ENCODE data around the gene TSPEAR. TPM values are rescaled to one million over a fixed set of nuclear protein-coding genes. Genes with fewer than 3 reads are reported as not detected.

Gene TSPEAR
- polyA plus RNA-seq, 3 donors from 2014 or later = not detected

- DNase-seq = no peak
Observed at GRCh38 chr21:44750675-44751025, 39.3 kb upstream of the TSPEAR start.

GRCh38 chr21:44749759-44750674 lies 38.6 kb upstream of the TSPEAR start:
- no peaks in the 10 kb centered on the region for H3K36me3 Mint-ChIP-seq
- H3K9me3 Mint-ChIP-seq = peaks cover 0 to 1% (median 0%) of the 10 kb centered on the region in 6 donors
- H3K4me3 Mint-ChIP-seq = no peak overlapping the region
- H3K4me1 Mint-ChIP-seq = no peaks in the 10 kb centered on the region
- H3K27me3 Mint-ChIP-seq (ENCODE audit: low read depth in 3 of 3) = peaks cover 0 to 9% (median 0%) of the 10 kb centered on the region in 3 donors
- no peak overlapping the region for H3K27ac Mint-ChIP-seq
- no peak for DNase-seq

More at GRCh38 chr21:44750675-44751025, 39.3 kb upstream of the TSPEAR start:
- Mint-ChIP-seq H3K4me3 (no peak overlapping the region), H3K27me3 (ENCODE audit: low read depth in 3 of 3) (peaks cover 0 to 9% (median 0%) of the 10 kb centered on the region in 3 donors), H3K4me1 (no peaks in the 10 kb centered on the region), H3K36me3 (no peaks in the 10 kb centered on the region), H3K9me3 (peaks cover 0 to 1% (median 0%) of the 10 kb centered on the region in 6 donors), H3K27ac (no peak overlapping the region)

- peaks cover 0 to 4% (median 0%) of the 10 kb centered on the region in 3 donors for H3K27me3 Mint-ChIP-seq (ENCODE audit: low read depth in 3 of 3)
- no peak overlapping the region for H3K4me3 Mint-ChIP-seq
- no peak overlapping the region for H3K27ac Mint-ChIP-seq
- H3K4me1 Mint-ChIP-seq = no peaks in the 10 kb centered on the region
- H3K36me3 Mint-ChIP-seq = no peaks in the 10 kb centered on the region
- no peak for DNase-seq
- H3K9me3 Mint-ChIP-seq = peaks cover 0 to 1% (median 0%) of the 10 kb centered on the region in 6 donors
Observed at GRCh38 chr21:44749116-44749758, 37.9 kb upstream of the TSPEAR start.

GRCh38 chr21:44748621-44749020 lies 37.2 kb upstream of the TSPEAR start:
- DNase-seq = no peak
- Mint-ChIP-seq H3K4me1 (no peaks in the 10 kb centered on the region), H3K27me3 (ENCODE audit: low read depth in 3 of 3) (peaks cover 0 to 4% (median 0%) of the 10 kb centered on the region in 3 donors), H3K27ac (no peak overlapping the region), H3K9me3 (peaks cover 0 to 1% (median 0%) of the 10 kb centered on the region in 6 donors), H3K36me3 (no peaks in the 10 kb centered on the region), H3K4me3 (no peak overlapping the region)

- peak overlapping the region in 1 of 6 donors; percentile 35 for H3K27ac Mint-ChIP-seq
- H3K4me1 Mint-ChIP-seq = no peaks in the 10 kb centered on the region
- peak; percentile 12 to 38 (median 14) for DNase-seq
- peaks cover 0 to 1% (median 0%) of the 10 kb centered on the region in 6 donors for H3K9me3 Mint-ChIP-seq
- H3K27me3 Mint-ChIP-seq (ENCODE audit: low read depth in 3 of 3) = peaks cover 0 to under 1% (median 0%) of the 10 kb centered on the region in 3 donors
- H3K36me3 Mint-ChIP-seq = no peaks in the 10 kb centered on the region
- no peak overlapping the region for H3K4me3 Mint-ChIP-seq
Observed at GRCh38 chr21:44742418-44743153, 31.2 kb upstream of the TSPEAR start.

GRCh38 chr21:44741921-44742320 lies 30.5 kb upstream of the TSPEAR start:
- Mint-ChIP-seq H3K36me3 (no peaks in the 10 kb centered on the region), H3K27ac (no peak overlapping the region), H3K27me3 (ENCODE audit: low read depth in 3 of 3) (peaks cover 0 to 3% (median 2%) of the 10 kb centered on the region in 3 donors), H3K9me3 (peaks cover 0 to 1% (median 0%) of the 10 kb centered on the region in 6 donors), H3K4me1 (no peaks in the 10 kb centered on the region), H3K4me3 (no peak overlapping the region)
- no peak for DNase-seq

GRCh38 chr21:44740742-44741141 lies 29.4 kb upstream of the TSPEAR start:
- Mint-ChIP-seq H3K9me3 (no peaks in the 10 kb centered on the region), H3K4me3 (no peak overlapping the region), H3K27me3 (ENCODE audit: low read depth in 3 of 3) (peaks cover 0 to 3% (median 2%) of the 10 kb centered on the region in 3 donors), H3K27ac (peak overlapping the region in 1 of 6 donors; percentile 40), H3K4me1 (no peaks in the 10 kb centered on the region), H3K36me3 (no peaks in the 10 kb centered on the region)
- DNase-seq = no peak

- Mint-ChIP-seq H3K27me3 (ENCODE audit: low read depth in 3 of 3) (peaks cover 0 to 3% (median 2%) of the 10 kb centered on the region in 3 donors), H3K9me3 (no peaks in the 10 kb centered on the region), H3K4me1 (no peaks in the 10 kb centered on the region), H3K27ac (no peak overlapping the region), H3K36me3 (no peaks in the 10 kb centered on the region), H3K4me3 (no peak overlapping the region)
- DNase-seq = no peak
Observed at GRCh38 chr21:44739316-44739715, 27.9 kb upstream of the TSPEAR start.

GRCh38 chr21:44738621-44739020 lies 27.2 kb upstream of the TSPEAR start:
- Mint-ChIP-seq H3K9me3 (no peaks in the 10 kb centered on the region), H3K27ac (peak overlapping the region in 1 of 6 donors; percentile 59)

GRCh38 chr21:44737706-44738354 lies 26.5 kb upstream of the TSPEAR start:
- Mint-ChIP-seq H3K36me3 (no peaks in the 10 kb centered on the region), H3K27ac (no peak overlapping the region), H3K4me3 (no peak overlapping the region), H3K27me3 (ENCODE audit: low read depth in 3 of 3) (peaks cover 2 to 3% (median 2%) of the 10 kb centered on the region in 3 donors), H3K9me3 (no peaks in the 10 kb centered on the region), H3K4me1 (no peaks in the 10 kb centered on the region)
- no peak for DNase-seq

More at GRCh38 chr21:44738621-44739020, 27.2 kb upstream of the TSPEAR start:
- no peak for DNase-seq
- Mint-ChIP-seq H3K4me1 (no peaks in the 10 kb centered on the region), H3K27me3 (ENCODE audit: low read depth in 3 of 3) (peaks cover 0 to 3% (median 2%) of the 10 kb centered on the region in 3 donors), H3K36me3 (no peaks in the 10 kb centered on the region), H3K4me3 (no peak overlapping the region)

- Mint-ChIP-seq H3K27me3 (ENCODE audit: low read depth in 3 of 3) (peaks cover 2 to 3% (median 2%) of the 10 kb centered on the region in 3 donors), H3K9me3 (no peaks in the 10 kb centered on the region), H3K36me3 (no peaks in the 10 kb centered on the region), H3K27ac (no peak overlapping the region), H3K4me3 (no peak overlapping the region), H3K4me1 (no peaks in the 10 kb centered on the region)
- no peak for DNase-seq
Observed at GRCh38 chr21:44736291-44737004, 25.1 kb upstream of the TSPEAR start.

GRCh38 chr21:44735821-44736220 lies 24.4 kb upstream of the TSPEAR start:
- H3K27me3 Mint-ChIP-seq (ENCODE audit: low read depth in 3 of 3) = peaks cover 2 to 4% (median 3%) of the 10 kb centered on the region in 3 donors
- H3K27ac Mint-ChIP-seq = no peak overlapping the region

GRCh38 chr21:44734841-44735240 lies 23.5 kb upstream of the TSPEAR start:
- H3K27ac Mint-ChIP-seq = no peak overlapping the region
- no peak for DNase-seq
- no peaks in the 10 kb centered on the region for H3K36me3 Mint-ChIP-seq
- peaks cover 3 to 6% (median 4%) of the 10 kb centered on the region in 3 donors for H3K27me3 Mint-ChIP-seq (ENCODE audit: low read depth in 3 of 3)
- no peaks in the 10 kb centered on the region for H3K4me1 Mint-ChIP-seq
- H3K4me3 Mint-ChIP-seq = no peak overlapping the region
- no peaks in the 10 kb centered on the region for H3K9me3 Mint-ChIP-seq

More at GRCh38 chr21:44735821-44736220, 24.4 kb upstream of the TSPEAR start:
- no peaks in the 10 kb centered on the region for H3K36me3 Mint-ChIP-seq
- H3K9me3 Mint-ChIP-seq = no peaks in the 10 kb centered on the region
- no peak for DNase-seq
- no peak overlapping the region for H3K4me3 Mint-ChIP-seq
- no peaks in the 10 kb centered on the region for H3K4me1 Mint-ChIP-seq
